GM18499 (cell line): ENCODE results near the gene CCL16.
"Not testable (repeated sequence)": the region's sequence is repeated elsewhere in the genome, so short reads cannot be mapped to it uniquely, and the experiment has no call there.

Experiments
- ATAC-seq: cut with Tn5 transposase; IDR thresholded peaks from one replicate; pipeline ENCODE4 v1.9.1; 2021; ENCODE audit warnings: moderate number of reproducible peaks; ENCODE audit not compliant: insufficient read depth, unreplicated experiment

The CCL16 gene, protein sequence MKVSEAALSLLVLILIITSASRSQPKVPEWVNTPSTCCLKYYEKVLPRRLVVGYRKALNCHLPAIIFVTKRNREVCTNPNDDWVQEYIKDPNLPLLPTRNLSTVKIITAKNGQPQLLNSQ

GRCh38 chr17:35981246-35981645 lies at the start of gene CCL16:
TSS of gene CCL16 (minus strand) at chr17:35981497. CDS start at chr17:35981420, 77 bp downstream.
- ATAC-seq: no peak

DNA sequence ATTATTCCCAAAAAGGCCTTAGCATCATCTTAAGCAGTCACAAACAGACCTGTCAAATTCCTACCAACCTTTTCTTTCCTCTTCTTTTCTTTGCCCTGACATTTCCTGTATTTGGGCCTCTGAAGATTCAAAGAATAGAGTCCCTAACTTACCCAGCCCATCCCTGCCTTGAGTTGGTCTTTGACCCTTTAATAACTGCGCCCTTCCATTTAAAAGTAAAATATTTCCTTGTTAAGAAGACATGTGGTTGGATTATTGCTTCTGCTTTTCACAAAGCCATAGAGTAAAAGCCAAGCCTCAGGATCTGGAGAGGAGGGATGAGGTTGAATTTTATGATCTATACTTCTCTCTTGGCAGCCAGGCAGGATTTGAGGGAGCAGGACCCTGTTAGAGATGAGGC lies 49.7 kb upstream of the CCL16 start:
- ATAC-seq: no peak

DNA sequence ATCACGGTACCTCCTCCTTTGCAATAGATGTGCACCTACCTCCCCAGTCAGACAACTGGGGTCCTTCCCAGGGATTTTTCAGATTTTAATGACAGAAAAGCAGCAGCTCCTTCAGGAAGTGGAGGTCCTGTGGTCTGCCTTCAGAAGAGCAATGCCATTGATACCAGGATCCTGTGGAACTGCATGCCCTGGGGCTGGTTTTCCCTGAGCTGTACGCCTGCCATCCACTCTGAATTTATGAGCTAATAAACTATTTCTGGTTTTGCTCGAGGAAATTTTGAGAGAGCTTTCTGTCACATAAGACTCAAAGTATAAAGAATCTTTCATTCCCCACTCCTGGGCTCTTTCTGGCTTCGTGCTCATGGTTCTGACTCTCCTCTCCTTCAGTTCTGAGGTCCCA lies 46.5 kb upstream of the CCL16 start:
- ATAC-seq: no peak

DNA sequence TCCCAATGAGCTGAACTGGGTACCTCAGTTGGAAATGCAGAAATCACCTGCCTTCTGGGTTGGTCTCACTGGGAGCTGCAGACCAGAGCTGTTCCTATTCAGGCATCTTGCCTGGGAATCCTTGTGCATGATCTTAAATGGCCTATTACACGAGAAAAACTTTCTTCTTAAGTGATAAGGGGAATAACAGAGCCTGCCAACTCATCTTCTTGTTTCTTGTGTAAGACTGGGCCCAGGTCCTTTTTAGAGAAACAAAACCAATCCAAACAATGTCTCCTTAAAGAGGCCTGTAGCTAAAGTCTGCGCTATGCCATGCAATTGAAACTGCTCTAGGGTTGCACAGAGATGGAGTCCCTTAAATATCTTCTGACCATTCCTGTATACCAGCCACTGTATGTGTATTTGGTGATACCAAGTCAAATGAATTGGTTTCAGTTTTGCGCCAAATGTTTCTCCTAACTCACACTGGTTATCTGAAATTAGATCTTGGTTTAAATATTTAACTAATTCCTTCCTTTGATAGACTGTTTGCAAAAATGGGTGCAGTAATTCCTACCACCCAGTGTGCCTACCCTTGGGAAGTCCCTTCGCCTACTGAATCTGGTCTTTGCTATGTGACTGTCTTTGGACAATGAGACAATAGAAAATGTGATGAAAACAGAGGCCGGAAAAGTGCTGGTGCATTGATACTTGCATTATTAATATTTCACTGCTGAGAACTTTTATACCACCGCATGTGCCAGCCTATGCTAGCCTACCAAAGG lies 43.0 kb upstream of the CCL16 start:
- ATAC-seq: no peak

DNA sequence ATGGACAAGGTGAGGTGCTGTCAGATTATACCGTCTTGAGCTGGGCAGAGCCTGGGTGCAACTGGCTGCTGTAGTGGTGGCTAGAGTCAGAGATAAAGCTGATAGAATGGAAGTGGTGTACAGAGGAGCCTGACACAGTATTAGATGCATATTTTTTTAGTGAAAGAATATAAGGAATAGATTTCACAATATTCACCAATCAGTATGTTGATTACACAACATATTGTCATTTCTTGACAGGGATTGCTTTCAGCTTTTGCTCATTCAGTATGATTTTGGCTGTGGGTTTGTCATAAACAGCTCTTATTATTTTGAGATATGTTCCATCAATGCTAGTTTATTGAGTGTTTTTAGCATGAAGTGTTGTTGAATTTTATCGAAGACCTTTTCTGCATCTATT lies 38.1 kb upstream of the CCL16 start:
- ATAC-seq: no peak

- no peak for ATAC-seq
These were observed 36.5 kb upstream of the CCL16 start, which contains the start of gene CCL23 for GRCh38 chr17:36017799-36018198. TSS of gene CCL23 (minus strand) at chr17:36017972. CDS start at chr17:36017897, 75 bp downstream.

GRCh38 chr17:36016555-36016954 lies 35.3 kb upstream of the CCL16 start:
- ATAC-seq: no peak

DNA sequence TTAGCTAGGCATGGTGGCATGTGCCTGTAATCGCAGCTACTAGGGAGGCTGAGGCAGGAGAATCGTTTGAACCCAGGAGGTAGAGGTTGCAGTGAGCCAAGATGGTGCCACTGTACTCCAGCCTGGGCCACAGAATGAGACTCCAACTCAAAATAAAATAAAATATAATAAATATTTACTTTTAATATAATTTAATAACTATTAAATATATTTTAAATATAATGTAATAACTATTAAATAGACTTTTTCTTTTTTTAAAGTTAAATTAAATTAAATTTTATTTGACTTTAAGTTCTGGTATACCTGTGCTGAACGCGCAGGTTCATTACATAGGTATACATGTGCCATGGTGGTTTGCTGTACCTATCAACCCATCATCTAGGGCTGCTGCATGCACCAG lies 34.6 kb upstream of the CCL16 start:
- not testable (repeated sequence) for ATAC-seq

DNA sequence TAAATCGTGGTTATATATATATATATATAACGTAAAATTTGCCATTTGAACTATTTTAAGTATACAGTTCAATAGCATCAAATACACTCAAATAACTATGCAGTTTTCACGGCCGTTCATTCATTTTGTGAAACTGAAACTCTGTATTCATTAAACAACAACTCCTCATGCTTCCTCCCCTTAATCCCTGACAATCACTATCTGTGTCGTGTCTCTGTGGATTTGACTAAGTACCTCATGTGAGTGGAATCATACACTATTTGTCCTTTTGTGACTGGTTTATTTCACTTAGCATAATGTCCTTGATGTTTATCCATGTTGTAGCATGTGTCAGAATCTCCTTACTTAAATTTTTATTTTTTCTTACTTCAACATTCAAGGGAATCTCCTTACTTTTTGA lies 33.6 kb upstream of the CCL16 start:
- no peak for ATAC-seq

DNA sequence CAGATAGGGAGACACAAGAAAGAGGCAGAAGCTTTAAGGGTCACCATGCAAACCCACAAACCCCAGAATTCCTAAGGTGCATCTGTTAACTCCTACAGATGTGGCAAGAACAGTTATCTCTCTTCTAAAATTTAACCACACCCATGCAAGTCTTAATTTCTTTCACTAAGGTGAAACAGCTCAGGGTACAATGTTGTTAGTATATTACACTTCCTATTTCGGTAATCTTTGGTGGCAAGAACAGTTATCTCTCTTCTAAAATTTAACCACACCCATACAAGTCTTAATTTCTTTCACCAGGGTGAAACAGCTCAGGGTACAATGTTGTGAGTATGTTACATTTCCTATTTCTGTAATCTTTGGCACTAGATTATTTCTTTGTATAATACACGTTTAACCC lies 29.9 kb upstream of the CCL16 start:
- ATAC-seq: no peak

GRCh38 chr17:36008998-36009665 lies 27.8 kb upstream of the CCL16 start:
- ATAC-seq: no peak

DNA sequence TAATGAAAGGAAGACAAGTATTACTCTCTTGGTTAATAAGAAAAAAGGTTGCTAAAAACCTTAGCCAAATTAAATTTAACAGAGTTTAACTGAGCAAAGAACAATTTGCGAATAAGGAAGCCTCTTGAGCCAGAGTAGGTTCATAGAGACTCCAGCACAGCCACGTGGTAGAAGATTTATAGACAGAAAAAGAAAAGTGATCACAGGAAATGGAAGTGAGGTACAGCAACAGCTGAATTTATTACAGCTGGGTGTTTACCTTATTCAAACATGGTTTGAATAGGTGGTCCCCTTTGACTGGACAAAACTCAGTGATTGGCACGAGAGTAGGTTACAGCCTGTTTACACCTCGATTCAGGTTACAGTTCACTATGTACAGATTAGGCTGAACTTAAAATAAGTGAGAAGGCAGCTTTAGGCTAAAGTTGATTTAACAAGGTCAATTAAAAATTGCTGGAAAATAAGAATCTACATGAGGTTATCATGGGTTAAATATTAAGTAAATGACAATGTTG lies 23.4 kb upstream of the CCL16 start:
- ATAC-seq: no peak

- ATAC-seq: no peak
These were observed 21.3 kb upstream of the CCL16 start for GRCh38 chr17:36002631-36003030.

- ATAC-seq: no peak
These were observed 20.7 kb upstream of the CCL16 start for GRCh38 chr17:36001862-36002603.

DNA sequence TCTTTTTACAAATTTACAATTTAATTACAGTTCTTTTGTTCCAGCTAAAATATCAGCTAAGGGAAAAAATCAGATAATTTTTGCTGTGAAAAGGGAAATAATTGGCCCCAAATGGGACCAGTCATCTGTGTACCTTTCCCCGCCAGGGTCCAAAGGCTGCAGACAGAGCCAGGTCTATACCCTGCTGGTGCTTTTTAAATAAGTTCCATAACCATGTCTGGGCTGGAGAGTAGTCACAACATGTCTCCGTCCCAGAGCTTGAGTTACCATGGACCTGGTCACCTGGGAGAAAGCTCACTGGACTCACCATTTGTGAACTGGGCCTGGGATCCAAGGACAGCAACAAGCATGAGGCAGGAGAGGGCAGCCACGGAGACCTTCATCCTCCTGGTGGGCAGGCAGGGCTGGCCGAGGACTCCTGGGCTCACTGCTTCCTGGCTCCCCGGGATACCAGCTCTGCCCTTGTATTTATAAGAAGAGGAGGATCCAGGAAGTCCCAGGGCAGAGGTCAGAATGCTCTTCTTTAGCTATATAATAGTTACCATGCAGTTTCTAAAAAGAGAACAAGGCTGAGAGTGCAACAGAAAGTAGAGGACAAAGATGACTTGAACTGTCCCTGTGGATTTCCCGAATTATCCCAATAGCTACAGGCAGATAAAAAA lies 19.9 kb upstream of the CCL16 start, which contains the start of gene CCL15:
Gene CCL15, minus strand, starts transcription at position 444 of the 662 bp plus-strand sequence. Its CDS starts 61 bp downstream, at position 383.
- no peak for ATAC-seq

- ATAC-seq: no peak
These were observed 19.4 kb upstream of the CCL16 start for GRCh38 chr17:36000732-36001109.

GRCh38 chr17:35998756-35999155 lies 17.5 kb upstream of the CCL16 start:
- no peak for ATAC-seq

DNA sequence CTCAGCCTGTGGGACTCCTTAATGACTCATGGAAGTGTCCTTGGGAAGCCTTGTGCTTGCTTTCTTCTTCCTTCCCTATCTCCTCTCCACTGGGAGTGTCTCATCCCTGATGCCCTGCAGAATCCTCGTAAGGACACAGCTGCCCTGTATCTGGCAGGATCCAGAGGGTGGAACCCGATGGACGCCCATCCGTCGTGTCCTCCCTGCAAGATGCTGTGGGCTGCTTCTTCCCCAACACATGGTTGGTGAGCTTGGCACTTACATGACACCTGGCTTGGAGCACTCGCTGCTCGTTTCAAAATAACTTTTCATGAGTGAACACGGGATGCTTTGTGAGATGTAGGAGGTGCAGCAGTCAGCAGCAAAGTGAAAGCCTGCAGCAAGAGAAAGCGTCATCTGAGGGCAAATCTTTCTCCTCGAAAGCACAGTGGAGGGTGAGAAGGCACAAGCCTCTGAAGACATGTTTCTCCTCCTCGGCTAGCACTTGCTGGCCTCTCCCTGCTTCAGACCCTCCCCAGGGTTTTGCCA lies 16.8 kb upstream of the CCL16 start:
- ATAC-seq: no peak

DNA sequence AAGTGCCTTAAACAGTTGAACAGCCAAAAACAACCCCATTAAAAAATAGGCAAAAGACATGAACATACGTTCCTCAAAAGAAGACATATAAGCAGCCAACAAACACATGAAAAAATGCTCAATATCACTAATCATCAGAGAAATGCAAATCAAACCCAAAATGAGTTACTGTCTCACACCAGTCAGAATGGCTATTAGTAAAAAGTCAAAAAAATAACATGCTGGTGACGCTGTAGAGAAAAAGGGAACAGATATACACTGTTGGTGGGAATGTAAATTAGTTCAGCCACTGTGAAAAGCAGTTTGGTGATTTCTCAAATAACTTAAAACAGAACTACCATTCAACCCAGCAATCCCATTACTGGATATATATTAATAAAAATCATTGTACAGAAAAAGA lies 14.0 kb upstream of the CCL16 start:
- ATAC-seq: not testable (repeated sequence)

- ATAC-seq: no peak
These were observed 9.8 kb upstream of the CCL16 start for GRCh38 chr17:35991075-35991474.
